Uterus (tissue), 4 donors: ENCODE results near the gene WWOX. TPM values are rescaled to one million over a fixed set of nuclear protein-coding genes. Genes with fewer than 3 reads are reported as not detected.

Experiments used
- DNase-seq, 2 donors: peaks; one replicate each; pipeline ENCODE4 v3.0.0-alpha.2; 2019 to 2020
- H3K27ac ChIP-seq, 2 donors: fragments of 200-600 bp; sonication (generic); 1 replicate in 1 of 2; 2 replicates in 1 of 2; pipeline ENCODE4 v1.5.1; 2016 to 2018
- H3K27me3 ChIP-seq, 2 donors: fragments of 200-600 bp; sonication (generic); one replicate each; pipeline ENCODE4 v1.5.1; 2018 to 2019; ENCODE audit warnings: control low read depth in 1 of 2
- H3K36me3 ChIP-seq, 2 donors: fragments of 200-600 bp; sonication (generic); one replicate each; pipeline ENCODE4 v1.5.1; 2019; ENCODE audit warnings: control low read depth in 1 of 2
- H3K4me1 ChIP-seq, 2 donors: fragments of 200-600 bp; sonication (generic); one replicate each; pipeline ENCODE4 v1.5.1; 2018 to 2019; ENCODE audit warnings: control low read depth in 1 of 2
- H3K4me3 ChIP-seq, 2 donors: fragments of 200-600 bp; sonication (generic); 1 replicate in 1 of 2; 2 replicates in 1 of 2; pipeline ENCODE4 v1.5.1; 2018 to 2019; ENCODE audit warnings: mild to moderate bottlenecking in 1 of 2
- H3K9me3 ChIP-seq, 2 donors: fragments of 200-600 bp; sonication (generic); one replicate each; pipeline ENCODE4 v1.5.1; 2019; ENCODE audit warnings: control low read depth in 1 of 2
- CTCF ChIP-seq, 4 experiments: fragments of 200-600 bp in 2 of 4; fragments of 450-650 bp in 2 of 4; sonication (generic) in 2 of 4; IDR thresholded peaks; one replicate each; pipeline ENCODE4 v1.5.1; 2016 to 2019; ENCODE audit warnings: antibody characterized with exemption in 4 of 4, mild to moderate bottlenecking in 2 of 4, moderate library complexity in 1 of 4
- POLR2A ChIP-seq, 2 donors: fragments of 450-650 bp; IDR thresholded peaks; one replicate each; pipeline ENCODE4 v1.6.1; 2016; ENCODE audit warnings: antibody characterized with exemption in 2 of 2, mild to moderate bottlenecking in 1 of 2, moderate library complexity in 1 of 2
- intact Hi-C: fragments of 100-400 bp; cut with DNase I; formaldehyde crosslinking; loops from one replicate; pipeline ENCODE4 v1.15.1; 2023; ENCODE audit warnings: low total_unique reads
- total RNA-seq, 4 donors: library from RNA; depleted of rRNA in 3 of 4; stranded (reverse); fragments of >200 nt in 3 of 4; gene quantifications; one replicate each; pipeline versions ENCODE4 v1.1.0 to v1.2.4, GENCODE V29; 2014 to 2023
- donor health status: DM: yes; HTN: yes; CAD: no.

Gene WWOX
- total RNA-seq, 4 donors from 2014 or later = 34.1 to 99.9 (median 55.8) TPM

GRCh38 chr16:78715106-78715505 is 615.7 kb downstream of the WWOX start:
- Histone ChIP-seq H3K27me3 (no peaks in the 10 kb centered on the region), H3K36me3 (no peaks in the 10 kb centered on the region), H3K9me3 (no peaks in the 10 kb centered on the region), H3K4me3 (no peak overlapping the region), H3K27ac (no peak overlapping the region), H3K4me1 (no peaks in the 10 kb centered on the region)
- no peak for DNase-seq
- TF ChIP-seq POLR2A (IDR thresholded peaks at IDR 0.05) (no peak), CTCF (IDR thresholded peaks at IDR 0.05) (no peak)
- intact Hi-C loops = no loop called here

GRCh38 chr16:78715673-78716072 is 616.2 kb downstream of the WWOX start:
- no peaks in the 10 kb centered on the region for H3K27me3 ChIP-seq
- H3K27ac ChIP-seq = no peak overlapping the region
- DNase-seq = no peak
- H3K4me3 ChIP-seq = no peak overlapping the region
- H3K9me3 ChIP-seq = no peaks in the 10 kb centered on the region
- H3K4me1 ChIP-seq = no peaks in the 10 kb centered on the region
- intact Hi-C loops = no loop called here
- TF ChIP-seq POLR2A (IDR thresholded peaks at IDR 0.05) (no peak), CTCF (IDR thresholded peaks at IDR 0.05) (no peak)
- no peaks in the 10 kb centered on the region for H3K36me3 ChIP-seq

- Histone ChIP-seq H3K36me3 (no peaks in the 10 kb centered on the region), H3K27me3 (no peaks in the 10 kb centered on the region), H3K9me3 (no peaks in the 10 kb centered on the region), H3K4me1 (no peaks in the 10 kb centered on the region), H3K27ac (no peak overlapping the region), H3K4me3 (no peak overlapping the region)
- DNase-seq = no peak
- TF ChIP-seq CTCF (IDR thresholded peaks at IDR 0.05) = no peak
- TF ChIP-seq POLR2A (IDR thresholded peaks at IDR 0.05) = no peak
- intact Hi-C loops = no loop called here
Measured at GRCh38 chr16:78718141-78718540, 618.7 kb downstream of the WWOX start.

GRCh38 chr16:78720416-78720815 is 621.0 kb downstream of the WWOX start:
- Histone ChIP-seq H3K9me3 (no peaks in the 10 kb centered on the region), H3K4me1 (no peaks in the 10 kb centered on the region), H3K27me3 (no peaks in the 10 kb centered on the region), H3K4me3 (no peak overlapping the region), H3K27ac (peak overlapping the region; percentile 14 to 23), H3K36me3 (no peaks in the 10 kb centered on the region)
- intact Hi-C loops = no loop called here
- TF ChIP-seq CTCF (IDR thresholded peaks at IDR 0.05) (no peak), POLR2A (IDR thresholded peaks at IDR 0.05) (no peak)
- no peak for DNase-seq

GRCh38 chr16:78727536-78727935 is 628.1 kb downstream of the WWOX start:
- Histone ChIP-seq H3K27me3 (no peaks in the 10 kb centered on the region), H3K4me3 (no peak overlapping the region), H3K9me3 (no peaks in the 10 kb centered on the region), H3K4me1 (no peaks in the 10 kb centered on the region), H3K27ac (no peak overlapping the region), H3K36me3 (no peaks in the 10 kb centered on the region)
- intact Hi-C loops = no loop called here
- DNase-seq = no peak
- TF ChIP-seq CTCF (IDR thresholded peaks at IDR 0.05) = no peak
- no peak for TF ChIP-seq POLR2A (IDR thresholded peaks at IDR 0.05)
